ENCODE measurements around the gene DIPK1C. TPM values are rescaled to one million over a fixed set of nuclear protein-coding genes. Genes with fewer than 3 reads are reported as not detected.
A peak's percentile ranks its signal among the peaks of the same experiment; 100 is the strongest.

DIPK1C gene
- total RNA-seq, 1 donor from 2014 or later = 13.7 TPM

GRCh38 chr18:74434466-74434865 is 22.6 kb downstream of the DIPK1C start:
- no peak overlapping the region for H3K4me3 Mint-ChIP-seq
- H3K79me2 ChIP-seq (ENCODE audit: low read depth) = no peaks in the 10 kb centered on the region
- peaks cover 16% of the 10 kb centered on the region for H3K4me1 ChIP-seq
- H3K27ac Mint-ChIP-seq = no peak overlapping the region
- peaks cover 5% of the 10 kb centered on the region for H3K27me3 Mint-ChIP-seq (ENCODE audit: insufficient read depth, low read depth)
- H3K9ac ChIP-seq = no peak overlapping the region
- H3K4me1 Mint-ChIP-seq = peaks cover 7% of the 10 kb centered on the region
- no peak overlapping the region for H3K27ac ChIP-seq
- H3K27me3 ChIP-seq = no peaks in the 10 kb centered on the region
- no peaks in the 10 kb centered on the region for H4K20me1 ChIP-seq (ENCODE audit: low read depth)
- H3K9me3 Mint-ChIP-seq = no peaks in the 10 kb centered on the region
- no peaks in the 10 kb centered on the region for H3K36me3 ChIP-seq
- TF ChIP-seq EZH2phosphoT487 (IDR thresholded peaks at IDR 0.05) = no peak
- no peak for TF ChIP-seq CTCF (IDR thresholded peaks at IDR 0.05)
- no peak for TF ChIP-seq EZH2 (IDR thresholded peaks at IDR 0.05)
- DNase-seq (ENCODE audit: low spot score) = no peak
- H3K4me2 ChIP-seq = no peak overlapping the region
- no peaks in the 10 kb centered on the region for H3F3A ChIP-seq (ENCODE audit: low read depth)
- H3K4me3 ChIP-seq = no peak overlapping the region
- no peaks in the 10 kb centered on the region for H3K9me3 ChIP-seq (ENCODE audit: low read depth)
- no peak overlapping the region for H2AFZ ChIP-seq (replicated peaks)
- no peaks in the 10 kb centered on the region for H3K36me3 Mint-ChIP-seq

DNA sequence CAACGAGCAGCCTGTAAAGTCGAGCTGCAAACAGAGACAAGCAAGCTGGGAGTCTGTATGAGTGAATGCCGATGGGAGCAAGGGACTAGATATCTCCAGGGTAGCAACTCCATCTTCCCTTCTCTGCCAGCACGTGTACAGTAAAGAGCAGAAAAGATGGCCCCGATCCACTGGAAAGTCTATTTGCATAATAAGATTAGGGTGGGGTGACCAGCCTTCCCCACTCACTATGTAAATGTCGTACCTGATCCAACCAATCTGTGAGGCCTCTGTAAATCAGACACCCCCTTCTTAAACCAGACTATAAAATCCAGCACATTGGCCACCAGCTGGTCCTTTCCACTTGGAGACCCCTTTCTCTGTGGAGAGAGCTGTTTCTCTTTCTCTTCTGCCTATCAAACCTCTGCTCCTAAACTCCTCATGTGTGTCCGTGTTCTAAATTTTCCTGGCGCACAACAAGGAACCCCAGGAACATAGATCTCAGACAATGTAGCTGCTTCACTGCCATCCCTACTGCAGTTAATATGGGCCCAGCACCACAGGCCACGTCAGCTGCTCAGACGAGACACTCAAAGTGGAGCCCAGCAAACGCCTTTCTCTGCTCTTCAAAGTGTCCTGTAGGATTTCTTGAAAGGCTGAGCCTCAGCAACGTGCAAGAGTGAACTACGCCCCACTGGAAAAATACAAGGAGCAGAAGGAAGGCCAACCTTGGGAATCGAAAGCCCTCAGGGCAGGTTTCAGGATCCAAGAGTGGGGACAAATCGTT is 26.1 kb downstream of the DIPK1C start:
- Histone ChIP-seq H3K27ac (no peak overlapping the region), H3K27me3 (no peaks in the 10 kb centered on the region), H3K4me3 (no peak overlapping the region), H3K9me3 (ENCODE audit: low read depth) (no peaks in the 10 kb centered on the region), H2AFZ (replicated peaks) (peak overlapping the region; percentile 61), H3K9ac (no peak overlapping the region), H3F3A (ENCODE audit: low read depth) (no peaks in the 10 kb centered on the region), H3K79me2 (ENCODE audit: low read depth) (no peaks in the 10 kb centered on the region), H4K20me1 (ENCODE audit: low read depth) (no peaks in the 10 kb centered on the region), H3K36me3 (no peaks in the 10 kb centered on the region), H3K4me2 (no peak overlapping the region), H3K4me1 (peaks cover 10% of the 10 kb centered on the region)
- Mint-ChIP-seq H3K9me3 (peaks cover 5% of the 10 kb centered on the region), H3K27ac (peak overlapping the region; percentile 66), H3K4me3 (no peak overlapping the region), H3K36me3 (peaks cover 2% of the 10 kb centered on the region), H3K27me3 (ENCODE audit: insufficient read depth, low read depth) (peaks cover 6% of the 10 kb centered on the region), H3K4me1 (no peaks in the 10 kb centered on the region)
- no peak for TF ChIP-seq CTCF (IDR thresholded peaks at IDR 0.05)
- TF ChIP-seq EZH2phosphoT487 (IDR thresholded peaks at IDR 0.05) = no peak
- TF ChIP-seq EZH2 (IDR thresholded peaks at IDR 0.05) = no peak
- no peak for DNase-seq (ENCODE audit: low spot score)

- no peaks in the 10 kb centered on the region for H3K4me1 Mint-ChIP-seq
- no peak overlapping the region for H3K27ac ChIP-seq
- H3K4me2 ChIP-seq = peak overlapping the region; percentile 20
- H3K4me3 ChIP-seq = no peak overlapping the region
- peaks cover 5% of the 10 kb centered on the region for H3K9me3 Mint-ChIP-seq
- H3K27me3 ChIP-seq = no peaks in the 10 kb centered on the region
- H3K4me3 Mint-ChIP-seq = no peak overlapping the region
- no peaks in the 10 kb centered on the region for H4K20me1 ChIP-seq (ENCODE audit: low read depth)
- H3K27me3 Mint-ChIP-seq (ENCODE audit: insufficient read depth, low read depth) = peaks cover 6% of the 10 kb centered on the region
- no peaks in the 10 kb centered on the region for H3K36me3 ChIP-seq
- TF ChIP-seq EZH2 (IDR thresholded peaks at IDR 0.05) = no peak
- no peak for TF ChIP-seq EZH2phosphoT487 (IDR thresholded peaks at IDR 0.05)
- TF ChIP-seq CTCF (IDR thresholded peaks at IDR 0.05) = no peak
- H3K27ac Mint-ChIP-seq = peak overlapping the region; percentile 66
- no peak overlapping the region for H3K9ac ChIP-seq
- no peak for DNase-seq (ENCODE audit: low spot score)
- peak overlapping the region; percentile 61 for H2AFZ ChIP-seq (replicated peaks)
- no peaks in the 10 kb centered on the region for H3K9me3 ChIP-seq (ENCODE audit: low read depth)
- H3K79me2 ChIP-seq (ENCODE audit: low read depth) = no peaks in the 10 kb centered on the region
- peaks cover 10% of the 10 kb centered on the region for H3K4me1 ChIP-seq
- no peaks in the 10 kb centered on the region for H3F3A ChIP-seq (ENCODE audit: low read depth)
- H3K36me3 Mint-ChIP-seq = peaks cover 2% of the 10 kb centered on the region
Observed at GRCh38 chr18:74430231-74430630, 26.9 kb downstream of the DIPK1C start.

Measured in neural progenitor cell (in vitro differentiated cells).